ENCODE measurements around the gene DNAJC22.
"Not testable (repeated sequence)": the region's sequence is repeated elsewhere in the genome, so short reads cannot be mapped to it uniquely, and the experiment has no call there.

DNAJC22 gene

DNA sequence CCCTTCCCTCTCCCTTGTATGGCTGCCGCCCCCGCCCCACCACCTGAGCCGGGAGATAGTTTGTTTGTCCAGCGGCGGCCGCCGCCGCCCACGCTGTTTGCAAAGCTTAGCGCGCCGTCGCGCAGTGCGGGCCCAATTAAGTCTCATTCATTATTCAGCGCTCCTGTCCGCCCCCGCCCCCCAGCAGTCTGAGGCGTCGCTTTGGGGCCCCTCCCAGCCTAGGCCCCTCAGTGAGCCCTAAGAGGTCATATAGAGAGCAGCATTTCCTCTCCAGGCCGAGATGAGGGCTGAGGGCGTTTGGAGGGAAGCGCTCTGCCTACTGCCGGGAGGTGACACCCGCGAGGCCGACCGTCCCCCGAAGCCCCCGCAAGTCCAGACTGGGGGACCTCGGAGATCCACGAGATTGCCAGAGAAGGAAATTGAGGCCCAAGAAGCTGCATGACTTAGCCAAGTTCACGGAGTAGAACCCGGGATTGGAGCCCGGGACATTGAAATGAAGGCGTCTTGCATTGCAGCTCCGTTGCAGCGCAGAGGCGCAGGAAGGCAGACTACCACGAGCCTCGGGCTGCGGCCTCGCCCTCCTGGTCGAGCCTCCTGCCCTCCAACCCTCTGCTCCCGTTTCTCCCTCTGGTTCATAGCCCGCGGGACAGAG is at the start of gene DNAJC22:
TSS of gene DNAJC22 (plus strand) at position 230 of the 652 bp plus-strand sequence. CDS start 1,985 bp downstream, outside the sequence.
- peak; percentile 98 for DNase-seq

DNA sequence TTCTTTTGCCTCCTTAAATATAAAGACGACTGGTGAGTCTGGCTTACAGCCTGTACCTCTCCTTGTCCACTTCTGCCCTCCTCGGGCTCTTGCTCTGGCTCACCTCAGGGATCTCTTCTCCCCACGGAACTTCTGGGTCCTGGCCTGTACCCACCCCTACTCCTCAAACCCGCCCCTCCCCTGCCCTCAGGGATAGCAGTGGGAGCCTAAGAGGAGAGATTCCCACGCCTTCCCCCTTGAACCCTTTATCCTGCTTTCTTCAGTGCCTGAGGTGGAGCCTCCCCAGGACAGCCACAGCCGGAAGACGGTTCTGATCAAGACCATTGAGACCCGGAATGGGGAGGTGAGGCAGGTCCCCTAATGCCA is 49.0 kb upstream of the DNAJC22 start:
- no peak for DNase-seq

DNA sequence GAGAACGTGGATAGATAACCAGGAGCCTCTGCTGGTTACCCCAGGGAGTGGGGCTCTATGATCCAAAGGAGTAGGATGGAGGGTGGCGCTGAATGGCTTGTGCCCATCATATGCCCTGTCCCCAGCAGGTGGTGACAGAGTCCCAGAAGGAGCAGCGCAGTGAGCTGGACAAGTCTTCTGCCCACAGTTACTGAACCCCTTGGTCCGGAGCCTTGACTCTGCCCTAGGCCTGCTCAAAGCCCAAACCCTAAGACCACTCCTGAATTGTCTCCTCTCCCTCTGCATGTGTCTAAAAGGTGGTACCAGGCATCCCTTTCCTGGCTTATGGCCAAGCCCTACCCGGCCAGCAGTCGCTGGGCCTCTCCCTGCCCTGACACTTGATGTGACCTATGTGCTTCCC is 48.5 kb upstream of the DNAJC22 start:
- DNase-seq, result no peak

DNA sequence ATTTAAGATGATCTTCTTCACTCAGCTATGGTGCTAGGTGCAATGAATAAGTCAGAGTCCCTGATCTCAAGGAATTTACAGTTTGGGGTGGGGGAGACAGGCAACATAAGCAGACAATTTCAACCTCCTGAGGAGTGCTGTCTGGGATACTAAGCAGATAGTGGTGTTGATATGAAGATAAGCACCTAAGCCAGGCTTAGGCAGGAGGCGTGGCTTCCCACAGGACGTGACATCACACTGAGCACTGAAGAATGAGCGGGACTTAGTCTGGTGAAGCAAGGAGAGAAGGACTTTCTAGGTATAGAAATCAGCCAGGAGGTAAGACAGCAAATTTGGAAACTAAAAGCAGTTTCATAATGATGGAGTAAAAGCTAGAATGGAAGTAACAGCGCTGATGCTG is 44.9 kb upstream of the DNAJC22 start:
- DNase-seq, result no peak

DNA sequence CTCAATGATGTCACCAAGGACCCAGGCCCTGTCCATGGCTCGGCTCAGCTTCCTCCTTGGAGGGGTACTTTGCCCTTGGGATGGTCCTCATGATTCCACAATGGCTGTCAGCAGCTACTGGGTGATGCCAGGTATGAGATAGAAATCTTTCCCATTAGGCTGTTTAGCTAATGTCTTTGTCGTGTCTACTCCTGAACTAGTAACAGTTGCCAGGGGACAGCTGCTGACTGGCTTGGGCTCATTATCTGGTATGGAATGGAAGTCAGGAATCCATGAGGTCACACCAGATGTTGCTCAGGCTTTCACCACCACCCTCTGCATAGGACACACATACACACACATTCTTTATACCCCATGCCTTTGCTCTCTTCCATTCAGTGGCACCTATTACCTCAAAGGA is 42.5 kb upstream of the DNAJC22 start:
- no peak for DNase-seq

DNA sequence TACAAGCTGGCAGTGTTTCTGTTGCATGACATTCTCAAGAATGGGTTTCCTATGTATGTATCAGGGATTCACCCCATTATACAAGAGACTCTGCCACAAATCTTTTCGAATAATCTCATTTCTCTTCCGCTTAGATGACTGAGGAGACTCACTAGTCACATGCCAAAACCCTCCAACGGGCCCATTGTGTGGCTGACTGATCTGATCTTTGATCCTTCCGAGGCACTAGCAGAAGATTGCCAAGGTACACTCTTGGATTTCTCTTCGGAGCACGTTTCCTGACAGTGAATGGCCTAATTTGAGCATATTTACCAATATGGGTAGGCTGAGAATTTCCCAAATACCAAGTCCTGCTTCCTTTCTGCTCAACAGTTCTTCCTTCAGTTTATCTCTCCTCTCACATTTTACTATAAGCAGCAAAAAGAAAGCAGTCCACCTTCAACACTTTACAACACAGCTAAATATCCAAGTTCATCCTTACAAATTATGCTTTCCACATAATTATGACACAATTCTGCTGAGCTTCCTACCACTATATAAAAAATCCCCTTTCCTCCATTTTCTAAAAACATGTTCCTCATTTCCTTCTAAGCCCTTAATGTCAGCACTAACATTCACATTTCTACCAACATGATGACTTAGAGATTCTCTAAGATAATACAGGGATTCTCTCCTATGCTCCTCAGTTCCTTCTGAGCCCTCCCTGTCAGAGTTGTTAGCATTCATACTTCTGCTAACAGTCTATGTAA is 40.8 kb upstream of the DNAJC22 start:
- no peak for DNase-seq

DNA sequence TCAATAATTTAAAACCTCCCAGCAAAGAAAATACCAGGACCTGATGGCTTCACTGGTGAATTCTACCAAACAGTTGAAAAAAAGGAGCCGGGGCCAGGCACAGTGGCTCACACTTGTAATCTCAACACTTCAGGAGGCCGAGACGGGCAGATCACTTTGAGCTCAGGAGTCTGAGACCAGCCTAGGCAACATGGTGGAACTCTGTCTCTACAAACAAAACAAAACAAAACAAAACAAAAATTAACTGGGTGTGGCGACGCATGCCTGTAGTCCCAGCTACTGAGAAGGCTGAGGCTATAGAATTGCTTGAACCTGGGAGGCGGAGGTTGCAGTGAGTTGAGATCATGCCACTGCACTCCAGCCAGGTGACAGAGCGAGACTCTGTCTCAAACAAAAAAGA is 37.3 kb upstream of the DNAJC22 start:
- no peak for DNase-seq

DNA sequence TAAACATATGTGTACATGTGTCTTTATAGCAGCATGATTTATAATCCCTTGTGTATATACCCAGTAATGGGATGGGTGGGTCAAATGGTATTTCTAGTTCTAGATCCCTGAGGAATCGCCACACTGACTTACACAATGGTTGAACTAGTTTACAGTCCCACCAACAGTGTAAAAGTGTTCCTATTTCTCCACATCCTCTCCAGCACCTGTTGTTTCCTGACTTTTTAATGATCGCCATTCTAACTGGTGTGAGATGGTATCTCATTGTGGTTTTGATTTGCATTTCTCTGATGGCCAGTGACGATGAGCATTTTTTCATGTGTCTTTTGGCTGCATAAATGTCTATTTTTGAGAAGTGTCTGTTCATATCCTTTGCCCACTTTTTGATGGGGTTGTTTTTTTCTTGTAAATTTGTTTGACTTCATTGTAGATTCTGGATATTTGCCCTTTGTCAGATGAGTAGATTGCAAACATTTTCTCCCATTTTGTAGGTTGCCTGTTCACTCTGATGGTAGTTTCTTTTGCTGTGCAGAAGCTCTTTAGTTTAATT is 36.2 kb upstream of the DNAJC22 start:
- DNase-seq, result not testable (repeated sequence)

DNA sequence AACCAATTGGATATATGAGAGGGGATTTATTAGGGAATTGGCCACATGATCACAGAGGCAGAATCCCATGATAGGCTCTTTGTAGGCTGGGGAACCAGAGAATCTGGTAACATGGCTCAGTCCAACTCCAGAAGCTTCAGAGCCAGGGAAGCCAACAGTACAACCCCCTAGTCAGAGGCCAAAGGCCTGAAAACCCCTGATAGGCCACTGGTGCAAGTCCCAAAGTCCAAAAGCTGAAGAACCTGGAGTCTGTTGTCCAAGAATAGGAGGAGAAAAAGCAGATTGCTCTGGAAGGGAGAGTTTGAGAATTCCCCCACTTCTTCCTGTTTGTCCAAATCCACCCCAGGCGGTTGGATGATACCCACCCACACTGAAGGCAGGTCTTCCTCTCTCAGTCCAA is 31.9 kb upstream of the DNAJC22 start:
- no peak for DNase-seq

DNA sequence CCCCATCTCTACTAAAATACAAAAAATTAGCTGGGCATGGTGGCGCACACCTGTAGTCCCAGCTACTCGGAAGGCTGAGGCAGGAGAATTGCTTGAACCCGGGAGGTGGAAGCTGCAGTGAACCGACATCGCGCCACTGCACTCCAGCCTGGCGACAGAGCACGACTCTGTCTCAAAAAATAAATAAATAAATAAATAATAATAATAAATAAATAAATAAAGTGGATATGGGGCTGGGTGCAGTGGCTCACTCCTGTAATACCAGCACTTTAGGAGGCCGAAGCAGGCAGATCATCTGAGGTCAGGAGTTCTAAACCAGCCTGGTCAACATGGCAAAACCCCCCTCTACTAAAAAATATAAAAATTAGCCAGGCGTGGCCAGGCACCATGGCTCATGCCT is 29.6 kb upstream of the DNAJC22 start:
- not testable (repeated sequence) for DNase-seq

DNA sequence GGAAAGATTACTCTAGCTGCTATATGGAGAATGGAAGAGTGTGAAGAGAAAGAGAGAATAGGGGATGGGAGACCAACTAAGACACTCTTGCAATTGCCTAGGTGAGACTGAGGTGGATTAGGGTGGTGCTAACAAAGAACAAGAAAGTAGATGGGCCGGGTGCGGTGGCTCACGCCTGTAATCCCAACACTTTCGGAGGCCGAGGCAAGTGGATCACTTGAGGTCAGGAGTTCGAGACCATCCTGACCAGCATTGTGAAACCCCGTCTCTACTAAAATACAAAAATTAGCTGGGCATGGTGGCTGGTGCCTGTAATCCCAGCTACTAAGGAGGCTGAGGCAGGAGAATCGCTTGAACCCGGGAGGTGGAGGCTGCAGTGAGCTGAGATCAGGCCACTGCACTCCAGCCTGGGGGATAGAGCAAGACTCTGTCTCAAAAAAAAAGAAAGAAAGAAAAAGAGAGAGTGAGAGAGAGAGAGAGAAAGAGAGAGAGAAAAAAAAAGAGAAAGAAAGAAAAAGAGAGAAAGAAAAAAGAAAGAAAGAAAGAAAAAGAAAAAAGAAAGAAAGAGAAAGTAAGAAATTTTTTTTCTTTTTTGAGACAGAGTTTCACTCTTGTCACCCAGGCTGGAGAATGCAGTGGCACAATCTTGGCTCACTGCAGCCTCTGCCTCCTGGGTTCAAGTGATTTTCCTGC is 26.1 kb upstream of the DNAJC22 start:
- DNase-seq, result not testable (repeated sequence)

DNA sequence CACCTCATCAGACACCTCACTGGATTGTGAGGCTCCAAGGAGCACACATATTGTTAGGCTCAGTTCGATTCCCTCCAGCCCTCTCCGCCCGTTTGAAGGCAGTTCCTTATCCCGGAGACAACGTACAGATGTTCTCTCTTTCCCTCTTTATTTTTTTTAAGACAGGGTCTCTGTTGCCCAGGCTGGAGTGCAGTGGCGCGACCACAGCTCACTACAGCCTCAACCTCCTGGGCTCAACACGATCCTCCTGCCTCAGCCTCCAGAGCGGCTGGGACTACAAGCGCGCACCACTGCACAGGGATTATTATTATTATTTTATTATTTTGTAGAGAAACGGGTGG is 24.4 kb upstream of the DNAJC22 start:
- peak; percentile 46 for DNase-seq

DNA sequence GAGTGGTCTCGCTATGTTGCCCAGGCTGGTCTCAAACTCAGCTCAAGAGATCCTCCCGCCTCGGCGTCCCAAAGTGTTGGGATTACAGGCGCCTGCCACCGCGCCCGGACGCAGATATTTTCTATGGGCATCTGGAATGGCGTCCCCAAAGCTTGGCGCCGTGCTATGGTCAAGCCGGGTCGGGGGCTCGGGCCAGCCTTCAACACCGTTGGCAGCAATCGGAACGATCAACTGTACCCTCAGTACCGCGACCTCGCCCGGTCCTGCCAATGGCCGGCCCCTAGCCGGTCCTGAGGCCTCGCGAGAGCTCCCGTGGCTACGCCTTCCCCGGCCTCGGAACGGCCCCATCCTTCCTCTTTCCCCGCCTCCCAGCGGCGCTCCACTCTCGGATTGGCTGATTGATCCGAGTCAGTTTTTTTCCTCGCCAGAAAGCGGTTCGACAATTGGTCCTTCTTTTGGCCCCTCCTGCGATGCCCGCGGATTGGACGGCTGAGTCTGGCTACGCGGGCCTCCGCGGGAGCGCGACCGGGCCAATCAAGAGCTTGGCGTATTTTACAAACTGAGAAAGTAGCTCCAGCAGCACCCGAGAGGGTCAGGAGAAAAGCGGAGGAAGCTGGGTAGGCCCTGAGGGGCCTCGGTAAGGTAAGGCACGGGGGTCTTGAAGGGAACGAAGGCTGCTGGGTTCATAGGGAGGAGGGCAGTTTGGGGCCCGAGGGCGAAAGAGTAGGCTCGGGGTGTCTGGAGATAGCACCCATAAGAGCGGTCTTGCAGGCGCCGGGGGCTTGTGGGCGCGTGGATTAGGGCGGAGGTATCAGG is 23.8 kb upstream of the DNAJC22 start, which contains the start of gene TROAP:
TSS of gene TROAP (plus strand) at position 548 of the 816 bp plus-strand sequence. CDS start 354 bp downstream, outside the sequence.
- peak; percentile 100 for DNase-seq

DNA sequence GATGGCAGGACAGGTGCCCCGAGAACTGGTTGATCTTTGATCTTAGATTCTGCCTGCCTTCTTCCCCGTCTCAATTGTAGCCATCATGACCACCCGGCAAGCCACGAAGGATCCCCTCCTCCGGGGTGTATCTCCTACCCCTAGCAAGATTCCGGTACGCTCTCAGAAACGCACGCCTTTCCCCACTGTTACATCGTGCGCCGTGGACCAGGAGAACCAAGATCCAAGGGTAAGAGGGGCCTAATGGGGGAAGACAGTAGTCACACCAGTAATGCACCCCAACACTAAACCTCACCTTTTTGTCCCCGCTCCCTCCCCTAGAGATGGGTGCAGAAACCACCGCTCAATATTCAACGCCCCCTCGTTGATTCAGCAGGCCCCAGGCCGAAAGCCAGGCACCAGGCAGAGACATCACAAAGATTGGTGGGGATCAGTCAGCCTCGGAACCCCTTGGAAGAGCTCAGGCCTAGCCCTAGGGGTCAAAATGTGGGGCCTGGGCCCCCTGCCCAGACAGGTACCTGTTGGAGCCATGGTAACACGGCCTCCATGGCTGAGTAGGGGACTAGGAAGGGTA is 23.1 kb upstream of the DNAJC22 start:
- no peak for DNase-seq

DNA sequence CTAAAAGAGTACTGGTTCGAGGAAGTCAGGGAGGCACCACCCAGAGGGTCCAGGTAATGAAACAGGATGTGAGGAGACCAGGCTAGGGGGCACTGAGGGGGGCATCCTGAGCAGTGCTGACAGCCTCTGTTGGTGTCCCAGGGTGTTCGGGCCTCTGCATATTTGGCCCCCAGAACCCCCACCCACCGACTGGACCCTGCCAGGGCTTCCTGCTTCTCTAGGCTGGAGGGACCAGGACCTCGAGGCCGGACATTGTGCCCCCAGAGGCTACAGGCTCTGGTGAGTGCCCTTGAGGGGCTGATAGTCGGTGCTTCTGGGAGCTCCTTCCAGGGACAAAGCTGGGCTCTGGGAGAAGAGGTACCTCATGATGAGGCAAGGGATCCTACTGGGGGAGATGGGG is 21.1 kb upstream of the DNAJC22 start:
- no peak for DNase-seq

DNA sequence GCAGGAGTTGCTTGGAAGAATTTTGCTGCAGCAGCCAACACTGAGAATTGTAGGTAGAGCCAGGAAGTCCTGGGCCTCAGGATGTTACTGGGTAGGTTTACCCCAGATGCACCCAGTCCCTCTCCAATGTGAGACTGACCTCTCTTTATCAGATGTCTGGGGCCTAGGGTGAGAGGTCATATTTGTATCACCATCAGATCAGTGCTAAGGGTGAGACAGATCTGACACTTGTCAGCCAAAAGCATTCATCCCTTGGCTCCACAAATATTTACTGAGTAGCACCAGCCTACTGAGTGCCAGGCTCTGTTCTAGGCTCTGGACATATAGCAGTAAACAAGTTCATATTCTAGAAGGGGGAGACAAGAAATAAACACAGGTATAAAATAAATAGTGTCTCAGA is 19.3 kb upstream of the DNAJC22 start:
- no peak for DNase-seq

DNA sequence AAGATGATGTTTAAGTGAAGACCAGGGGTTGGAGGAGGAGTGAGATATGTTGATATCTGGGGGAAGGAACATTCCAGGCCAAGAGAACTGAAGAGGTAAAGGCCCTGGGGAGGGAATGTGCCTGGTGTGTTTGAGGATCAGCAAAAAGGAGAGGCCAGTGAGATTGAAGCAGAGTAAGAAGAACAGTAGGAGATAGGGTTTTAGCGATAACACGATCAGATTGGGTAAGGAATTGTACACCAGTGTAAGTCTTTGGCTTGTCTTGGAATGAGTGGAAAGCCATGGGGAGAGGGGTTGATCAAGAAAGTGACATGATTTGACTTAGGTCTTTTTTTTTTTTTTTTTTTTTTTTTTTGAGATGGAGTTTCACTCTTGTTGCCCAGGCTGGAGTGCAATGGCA is 18.8 kb upstream of the DNAJC22 start:
- DNase-seq, result no peak

DNA sequence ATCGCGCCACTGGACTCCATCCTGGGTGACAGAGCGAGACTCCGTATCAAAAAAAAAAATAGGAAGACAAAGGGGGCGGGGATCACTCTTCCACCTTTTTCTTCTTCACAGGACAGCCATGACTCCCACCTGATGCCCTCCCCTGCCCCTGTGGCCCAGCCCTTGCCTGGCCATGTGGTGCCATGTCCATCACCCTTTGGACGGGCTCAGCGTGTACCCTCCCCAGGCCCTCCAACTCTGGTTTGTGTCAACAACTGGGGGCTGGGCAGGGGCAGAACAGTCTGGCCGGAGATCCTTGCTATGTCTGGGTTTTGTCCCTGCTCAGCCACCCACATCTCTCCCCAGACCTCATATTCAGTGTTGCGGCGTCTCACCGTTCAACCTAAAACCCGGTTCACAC is 17.9 kb upstream of the DNAJC22 start:
- no peak for DNase-seq

DNA sequence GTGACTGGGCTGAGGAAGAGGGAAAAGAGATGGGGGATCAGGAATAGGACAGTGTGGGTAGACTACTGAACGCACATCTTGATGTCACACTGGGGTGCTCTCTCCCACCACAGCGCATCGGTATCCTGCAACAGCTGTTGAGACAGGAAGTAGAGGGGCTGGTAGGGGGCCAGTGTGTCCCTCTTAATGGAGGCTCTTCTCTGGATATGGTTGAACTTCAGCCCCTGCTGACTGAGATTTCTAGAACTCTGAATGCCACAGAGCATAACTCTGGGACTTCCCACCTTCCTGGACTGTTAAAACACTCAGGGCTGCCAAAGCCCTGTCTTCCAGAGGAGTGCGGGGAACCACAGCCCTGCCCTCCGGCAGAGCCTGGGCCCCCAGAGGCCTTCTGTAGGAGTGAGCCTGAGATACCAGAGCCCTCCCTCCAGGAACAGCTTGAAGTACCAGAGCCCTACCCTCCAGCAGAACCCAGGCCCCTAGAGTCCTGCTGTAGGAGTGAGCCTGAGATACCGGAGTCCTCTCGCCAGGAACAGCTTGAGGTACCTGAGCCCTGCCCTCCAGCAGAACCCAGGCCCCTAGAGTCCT is 16.6 kb upstream of the DNAJC22 start:
- no peak for DNase-seq

DNA sequence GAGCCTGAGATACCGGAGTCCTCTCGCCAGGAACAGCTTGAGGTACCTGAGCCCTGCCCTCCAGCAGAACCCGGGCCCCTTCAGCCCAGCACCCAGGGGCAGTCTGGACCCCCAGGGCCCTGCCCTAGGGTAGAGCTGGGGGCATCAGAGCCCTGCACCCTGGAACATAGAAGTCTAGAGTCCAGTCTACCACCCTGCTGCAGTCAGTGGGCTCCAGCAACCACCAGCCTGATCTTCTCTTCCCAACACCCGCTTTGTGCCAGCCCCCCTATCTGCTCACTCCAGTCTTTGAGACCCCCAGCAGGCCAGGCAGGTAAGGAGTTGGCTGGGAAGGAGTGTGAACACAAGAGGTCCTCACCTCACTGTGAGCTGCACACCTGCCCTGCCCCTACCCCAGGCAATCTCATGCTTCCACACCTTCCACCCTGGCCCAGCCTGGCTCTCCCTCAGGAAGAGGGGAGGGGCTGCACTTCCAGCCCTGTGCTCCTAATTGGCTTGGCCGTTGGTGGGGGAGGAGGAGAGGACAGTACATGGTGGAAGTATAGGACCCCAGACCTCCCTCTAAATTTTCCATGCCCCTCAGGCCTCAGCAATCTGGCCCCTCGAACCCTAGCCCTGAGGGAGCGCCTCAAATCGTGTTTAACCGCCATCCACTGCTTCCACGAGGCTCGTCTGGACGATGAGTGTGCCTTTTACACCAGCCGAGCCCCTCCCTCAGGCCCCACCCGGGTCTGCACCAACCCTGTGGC is 15.9 kb upstream of the DNAJC22 start:
- DNase-seq, result no peak

All from NCI-H69 (cell line).